ENCODE measurements around the gene GSTA5. TPM values are rescaled to one million over a fixed set of nuclear protein-coding genes. Genes with fewer than 3 reads are reported as not detected.

The GSTA5 gene
- total RNA-seq, 1 experiment from 2014 or later = not detected

DNA sequence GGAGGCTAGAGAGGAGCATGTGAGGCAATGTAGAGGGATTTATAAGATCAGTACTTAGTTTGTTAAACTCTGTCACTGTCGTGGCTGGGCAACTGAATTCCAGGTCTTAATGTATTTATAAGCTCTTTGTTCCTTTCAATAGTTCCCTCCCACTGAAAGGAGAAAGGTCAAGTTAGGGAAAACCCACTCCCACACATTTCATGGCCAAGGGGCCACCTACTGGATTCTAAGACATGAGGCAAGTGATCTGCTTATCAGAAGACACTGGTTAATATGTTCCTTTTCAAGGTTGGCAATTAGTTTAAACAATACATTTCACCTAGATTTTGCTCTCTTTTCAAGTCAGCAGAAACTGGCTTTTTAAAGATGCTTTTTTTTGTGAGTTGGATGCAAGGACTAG lies 5.4 kb upstream of the GSTA5 start:
- ChIA-PET CTCF (no interaction called here), POLR2A (no interaction called here)
- Mint-ChIP-seq H3K36me3 (peaks cover 11% of the 10 kb centered on the region), H3K27me3 (ENCODE audit: low read depth) (peaks cover 8% of the 10 kb centered on the region; the same call in 1 of the 2 replicates), H3K27ac (no peak overlapping the region), H3K4me1 (no peaks in the 10 kb centered on the region), H3K9me3 (peaks cover 27% of the 10 kb centered on the region), H3K4me3 (no peak overlapping the region)
- DNase-seq (ENCODE audit: low spot score) (no peak), ATAC-seq (no peak)
- TF ChIP-seq RORB (CRISPR knock-in tag; IDR thresholded peaks at IDR 0.05) = no peak
- TF ChIP-seq MYBL2 (CRISPR knock-in tag; IDR thresholded peaks at IDR 0.05) = no peak
- no peak for TF ChIP-seq FOXJ3 (CRISPR knock-in tag; IDR thresholded peaks at IDR 0.05; ENCODE audit: borderline replicate concordance)

DNA sequence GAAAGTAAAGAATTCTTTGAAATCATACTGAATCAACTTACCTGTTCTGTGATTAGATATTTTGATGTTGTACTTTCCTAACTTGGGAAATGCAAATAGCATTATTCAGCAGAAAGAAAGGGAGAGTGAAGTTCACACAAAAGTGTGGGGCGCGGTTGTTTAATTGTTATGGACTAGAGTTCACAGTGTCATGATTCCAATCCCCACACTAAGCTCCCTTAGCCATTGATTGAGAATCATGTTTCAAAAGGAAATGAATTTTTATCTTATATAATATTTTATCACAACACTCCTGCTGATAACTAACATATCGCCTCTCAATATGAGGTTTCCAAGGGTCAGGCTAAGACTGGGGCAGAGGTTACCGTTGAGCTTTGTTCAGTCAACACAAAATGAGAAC lies 3.0 kb upstream of the GSTA5 start:
- POLR2A ChIA-PET = no interaction called here

More for the DNA sequence above, 3.0 kb upstream of the GSTA5 start:
- no peak for TF ChIP-seq FOXK1 (CRISPR knock-in tag; IDR thresholded peaks at IDR 0.05)
- no peak for TF ChIP-seq GRHL2 (CRISPR knock-in tag; IDR thresholded peaks at IDR 0.05; ENCODE audit: insufficient replicate concordance, severe bottlenecking)
- TF ChIP-seq, protein P1, sequence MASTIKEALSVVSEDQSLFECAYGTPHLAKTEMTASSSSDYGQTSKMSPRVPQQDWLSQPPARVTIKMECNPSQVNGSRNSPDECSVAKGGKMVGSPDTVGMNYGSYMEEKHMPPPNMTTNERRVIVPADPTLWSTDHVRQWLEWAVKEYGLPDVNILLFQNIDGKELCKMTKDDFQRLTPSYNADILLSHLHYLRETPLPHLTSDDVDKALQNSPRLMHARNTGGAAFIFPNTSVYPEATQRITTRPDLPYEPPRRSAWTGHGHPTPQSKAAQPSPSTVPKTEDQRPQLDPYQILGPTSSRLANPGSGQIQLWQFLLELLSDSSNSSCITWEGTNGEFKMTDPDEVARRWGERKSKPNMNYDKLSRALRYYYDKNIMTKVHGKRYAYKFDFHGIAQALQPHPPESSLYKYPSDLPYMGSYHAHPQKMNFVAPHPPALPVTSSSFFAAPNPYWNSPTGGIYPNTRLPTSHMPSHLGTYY (CRISPR knock-in tag; IDR thresholded peaks at IDR 0.05) = no peak
- no peak for TF ChIP-seq TEAD4 (CRISPR knock-in tag; IDR thresholded peaks at IDR 0.05)
- TF ChIP-seq RELA (CRISPR knock-in tag; IDR thresholded peaks at IDR 0.05; ENCODE audit: borderline replicate concordance) = no peak
- no peak for TF ChIP-seq ZNF416 (CRISPR knock-in tag; IDR thresholded peaks at IDR 0.05)
- TF ChIP-seq, protein P2, sequence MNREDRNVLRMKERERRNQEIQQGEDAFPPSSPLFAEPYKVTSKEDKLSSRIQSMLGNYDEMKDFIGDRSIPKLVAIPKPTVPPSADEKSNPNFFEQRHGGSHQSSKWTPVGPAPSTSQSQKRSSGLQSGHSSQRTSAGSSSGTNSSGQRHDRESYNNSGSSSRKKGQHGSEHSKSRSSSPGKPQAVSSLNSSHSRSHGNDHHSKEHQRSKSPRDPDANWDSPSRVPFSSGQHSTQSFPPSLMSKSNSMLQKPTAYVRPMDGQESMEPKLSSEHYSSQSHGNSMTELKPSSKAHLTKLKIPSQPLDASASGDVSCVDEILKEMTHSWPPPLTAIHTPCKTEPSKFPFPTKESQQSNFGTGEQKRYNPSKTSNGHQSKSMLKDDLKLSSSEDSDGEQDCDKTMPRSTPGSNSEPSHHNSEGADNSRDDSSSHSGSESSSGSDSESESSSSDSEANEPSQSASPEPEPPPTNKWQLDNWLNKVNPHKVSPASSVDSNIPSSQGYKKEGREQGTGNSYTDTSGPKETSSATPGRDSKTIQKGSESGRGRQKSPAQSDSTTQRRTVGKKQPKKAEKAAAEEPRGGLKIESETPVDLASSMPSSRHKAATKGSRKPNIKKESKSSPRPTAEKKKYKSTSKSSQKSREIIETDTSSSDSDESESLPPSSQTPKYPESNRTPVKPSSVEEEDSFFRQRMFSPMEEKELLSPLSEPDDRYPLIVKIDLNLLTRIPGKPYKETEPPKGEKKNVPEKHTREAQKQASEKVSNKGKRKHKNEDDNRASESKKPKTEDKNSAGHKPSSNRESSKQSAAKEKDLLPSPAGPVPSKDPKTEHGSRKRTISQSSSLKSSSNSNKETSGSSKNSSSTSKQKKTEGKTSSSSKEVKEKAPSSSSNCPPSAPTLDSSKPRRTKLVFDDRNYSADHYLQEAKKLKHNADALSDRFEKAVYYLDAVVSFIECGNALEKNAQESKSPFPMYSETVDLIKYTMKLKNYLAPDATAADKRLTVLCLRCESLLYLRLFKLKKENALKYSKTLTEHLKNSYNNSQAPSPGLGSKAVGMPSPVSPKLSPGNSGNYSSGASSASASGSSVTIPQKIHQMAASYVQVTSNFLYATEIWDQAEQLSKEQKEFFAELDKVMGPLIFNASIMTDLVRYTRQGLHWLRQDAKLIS (CRISPR knock-in tag; IDR thresholded peaks at IDR 0.05; ENCODE audit: borderline replicate concordance) = no peak
- no peak for TF ChIP-seq RORB (CRISPR knock-in tag; IDR thresholded peaks at IDR 0.05)
- TF ChIP-seq, protein P3, sequence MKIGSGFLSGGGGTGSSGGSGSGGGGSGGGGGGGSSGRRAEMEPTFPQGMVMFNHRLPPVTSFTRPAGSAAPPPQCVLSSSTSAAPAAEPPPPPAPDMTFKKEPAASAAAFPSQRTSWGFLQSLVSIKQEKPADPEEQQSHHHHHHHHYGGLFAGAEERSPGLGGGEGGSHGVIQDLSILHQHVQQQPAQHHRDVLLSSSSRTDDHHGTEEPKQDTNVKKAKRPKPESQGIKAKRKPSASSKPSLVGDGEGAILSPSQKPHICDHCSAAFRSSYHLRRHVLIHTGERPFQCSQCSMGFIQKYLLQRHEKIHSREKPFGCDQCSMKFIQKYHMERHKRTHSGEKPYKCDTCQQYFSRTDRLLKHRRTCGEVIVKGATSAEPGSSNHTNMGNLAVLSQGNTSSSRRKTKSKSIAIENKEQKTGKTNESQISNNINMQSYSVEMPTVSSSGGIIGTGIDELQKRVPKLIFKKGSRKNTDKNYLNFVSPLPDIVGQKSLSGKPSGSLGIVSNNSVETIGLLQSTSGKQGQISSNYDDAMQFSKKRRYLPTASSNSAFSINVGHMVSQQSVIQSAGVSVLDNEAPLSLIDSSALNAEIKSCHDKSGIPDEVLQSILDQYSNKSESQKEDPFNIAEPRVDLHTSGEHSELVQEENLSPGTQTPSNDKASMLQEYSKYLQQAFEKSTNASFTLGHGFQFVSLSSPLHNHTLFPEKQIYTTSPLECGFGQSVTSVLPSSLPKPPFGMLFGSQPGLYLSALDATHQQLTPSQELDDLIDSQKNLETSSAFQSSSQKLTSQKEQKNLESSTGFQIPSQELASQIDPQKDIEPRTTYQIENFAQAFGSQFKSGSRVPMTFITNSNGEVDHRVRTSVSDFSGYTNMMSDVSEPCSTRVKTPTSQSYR (CRISPR knock-in tag; IDR thresholded peaks at IDR 0.05) = no peak
- no peak for TF ChIP-seq CREB1 (CRISPR knock-in tag; IDR thresholded peaks at IDR 0.05)
- no peak for TF ChIP-seq ZBTB21 (CRISPR knock-in tag; IDR thresholded peaks at IDR 0.05; ENCODE audit: borderline replicate concordance)
- TF ChIP-seq ZNF317 (CRISPR knock-in tag; IDR thresholded peaks at IDR 0.05; ENCODE audit: borderline replicate concordance, low read depth) = no peak
- TF ChIP-seq, protein P4, sequence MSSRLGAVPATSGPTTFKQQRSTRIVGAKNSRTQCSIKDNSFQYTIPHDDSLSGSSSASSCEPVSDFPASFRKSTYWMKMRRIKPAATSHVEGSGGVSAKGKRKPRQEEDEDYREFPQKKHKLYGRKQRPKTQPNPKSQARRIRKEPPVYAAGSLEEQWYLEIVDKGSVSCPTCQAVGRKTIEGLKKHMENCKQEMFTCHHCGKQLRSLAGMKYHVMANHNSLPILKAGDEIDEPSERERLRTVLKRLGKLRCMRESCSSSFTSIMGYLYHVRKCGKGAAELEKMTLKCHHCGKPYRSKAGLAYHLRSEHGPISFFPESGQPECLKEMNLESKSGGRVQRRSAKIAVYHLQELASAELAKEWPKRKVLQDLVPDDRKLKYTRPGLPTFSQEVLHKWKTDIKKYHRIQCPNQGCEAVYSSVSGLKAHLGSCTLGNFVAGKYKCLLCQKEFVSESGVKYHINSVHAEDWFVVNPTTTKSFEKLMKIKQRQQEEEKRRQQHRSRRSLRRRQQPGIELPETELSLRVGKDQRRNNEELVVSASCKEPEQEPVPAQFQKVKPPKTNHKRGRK (CRISPR knock-in tag; IDR thresholded peaks at IDR 0.05; ENCODE audit: borderline replicate concordance) = no peak
- TF ChIP-seq, protein P5, sequence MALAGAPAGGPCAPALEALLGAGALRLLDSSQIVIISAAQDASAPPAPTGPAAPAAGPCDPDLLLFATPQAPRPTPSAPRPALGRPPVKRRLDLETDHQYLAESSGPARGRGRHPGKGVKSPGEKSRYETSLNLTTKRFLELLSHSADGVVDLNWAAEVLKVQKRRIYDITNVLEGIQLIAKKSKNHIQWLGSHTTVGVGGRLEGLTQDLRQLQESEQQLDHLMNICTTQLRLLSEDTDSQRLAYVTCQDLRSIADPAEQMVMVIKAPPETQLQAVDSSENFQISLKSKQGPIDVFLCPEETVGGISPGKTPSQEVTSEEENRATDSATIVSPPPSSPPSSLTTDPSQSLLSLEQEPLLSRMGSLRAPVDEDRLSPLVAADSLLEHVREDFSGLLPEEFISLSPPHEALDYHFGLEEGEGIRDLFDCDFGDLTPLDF (CRISPR knock-in tag; IDR thresholded peaks at IDR 0.05) = no peak
- TF ChIP-seq, protein P6, sequence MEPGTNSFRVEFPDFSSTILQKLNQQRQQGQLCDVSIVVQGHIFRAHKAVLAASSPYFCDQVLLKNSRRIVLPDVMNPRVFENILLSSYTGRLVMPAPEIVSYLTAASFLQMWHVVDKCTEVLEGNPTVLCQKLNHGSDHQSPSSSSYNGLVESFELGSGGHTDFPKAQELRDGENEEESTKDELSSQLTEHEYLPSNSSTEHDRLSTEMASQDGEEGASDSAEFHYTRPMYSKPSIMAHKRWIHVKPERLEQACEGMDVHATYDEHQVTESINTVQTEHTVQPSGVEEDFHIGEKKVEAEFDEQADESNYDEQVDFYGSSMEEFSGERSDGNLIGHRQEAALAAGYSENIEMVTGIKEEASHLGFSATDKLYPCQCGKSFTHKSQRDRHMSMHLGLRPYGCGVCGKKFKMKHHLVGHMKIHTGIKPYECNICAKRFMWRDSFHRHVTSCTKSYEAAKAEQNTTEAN (CRISPR knock-in tag; IDR thresholded peaks at IDR 0.05) = no peak
- TF ChIP-seq GTF2I (CRISPR knock-in tag; conservative IDR thresholded peaks at IDR 0.05) = no peak
- no peak for DNase-seq (ENCODE audit: low spot score)
- ATAC-seq = no peak
- H3K4me3 Mint-ChIP-seq = no peak overlapping the region
- H3K4me1 Mint-ChIP-seq = peaks cover 4% of the 10 kb centered on the region
- CTCF ChIA-PET = no interaction called here
- peaks cover 23% of the 10 kb centered on the region for H3K9me3 Mint-ChIP-seq
- H3K36me3 Mint-ChIP-seq = peaks cover 10% of the 10 kb centered on the region
- H3K27ac Mint-ChIP-seq = no peak overlapping the region
- peaks cover 21% of the 10 kb centered on the region for H3K27me3 Mint-ChIP-seq (ENCODE audit: low read depth)

Measured in WTC11 (cell line).